SK-N-SH (cell line): ENCODE data around the gene ANKS1B. TPM values are rescaled to one million over a fixed set of nuclear protein-coding genes. Genes with fewer than 3 reads are reported as not detected.

Experiments
- CTCF ChIA-PET: fragments of 300-600, 350-600 bp; formaldehyde crosslinking; extraction: SDS; loops from one replicate; lab custom pipeline; 2021; lab: Yijun Ruan, JAX
- POLR2A ChIA-PET: fragments of 350-600 bp; sonication (Branson Sonifier 250); formaldehyde crosslinking; extraction: SDS; loops from one replicate; lab custom pipeline; 2020; ENCODE audit warnings: antibody characterized with exemption, inconsistent platforms; lab: Yijun Ruan, JAX
- DNase-seq: peaks from one replicate; pipeline ENCODE4 v3.0.0; 2012
- H2AFZ ChIP-seq: fragments of 200-600 bp; sonication (generic); 2 replicates; pipeline ENCODE4 v1.8.1; 2016; ENCODE audit warnings: antibody characterized with exemption, mild to moderate bottlenecking, low read depth
- H3F3A ChIP-seq: fragments of 200-600 bp; sonication (generic); replicated peaks from 2 replicates; pipeline ENCODE3; 2016; ENCODE audit warnings: antibody characterized with exemption, mild to moderate bottlenecking; ENCODE audit not compliant: insufficient read depth
- H3K27ac ChIP-seq, 2 experiments: fragments of 200-500 bp in 1 of 2; fragments of 200-600 bp in 1 of 2; sonication (Bioruptor generic) in 1 of 2; sonication (generic), shearing (Covaris generic) in 1 of 2; 2 replicates each; pipeline versions ENCODE4 v1.5.1 to v1.6.1; 2014 to 2016; ENCODE audit warnings: low read depth in 2 of 2, inconsistent platforms in 1 of 2, low read length in 1 of 2, mild to moderate bottlenecking in 1 of 2, mixed read lengths in 1 of 2
- H3K27me3 ChIP-seq: fragments of 200-600 bp; sonication (generic), shearing (Covaris generic); 2 replicates; pipeline ENCODE4 v1.6.1; 2016; ENCODE audit warnings: mixed run types; ENCODE audit not compliant: insufficient read depth
- H3K36me3 ChIP-seq, 2 experiments: fragments of 200-500 bp in 1 of 2; fragments of 200-600 bp in 1 of 2; sonication (Bioruptor generic) in 1 of 2; sonication (generic) in 1 of 2; replicated peaks in 1 of 2; 2 replicates each; pipeline versions ENCODE3 to v1.5.1; 2014 to 2016; ENCODE audit warnings: low read length in 1 of 2, mild to moderate bottlenecking in 1 of 2; ENCODE audit not compliant: insufficient read depth in 2 of 2, control insufficient read depth in 1 of 2
- H3K4me1 ChIP-seq, 2 experiments: fragments of 200-500 bp in 1 of 2; fragments of 200-600 bp in 1 of 2; sonication (Bioruptor generic) in 1 of 2; sonication (generic), shearing (Covaris generic) in 1 of 2; 2 replicates each; pipeline versions ENCODE4 v1.5.1 to v1.6.1; 2014 to 2016; ENCODE audit warnings: low read depth in 1 of 2, low read length in 1 of 2, mixed run types in 1 of 2; ENCODE audit not compliant: insufficient read depth in 2 of 2, control insufficient read depth in 1 of 2
- H3K4me2 ChIP-seq: fragments of 200-600 bp; sonication (generic), shearing (Covaris generic); 2 replicates; pipeline ENCODE4 v1.6.1; 2017; ENCODE audit warnings: mixed run types
- H3K4me3 ChIP-seq, 2 experiments: fragments of 200-500 bp in 1 of 2; fragments of 200-600 bp in 1 of 2; sonication (Bioruptor generic) in 1 of 2; sonication (generic), shearing (Covaris generic) in 1 of 2; 2 replicates each; pipeline versions ENCODE4 v1.5.1 to v1.8.1; 2014 to 2016; ENCODE audit warnings: low read depth in 2 of 2, inconsistent platforms in 1 of 2, low read length in 1 of 2, mild to moderate bottlenecking in 1 of 2, mixed read lengths in 1 of 2, moderate library complexity in 1 of 2
- H3K79me2 ChIP-seq: fragments of 200-600 bp; sonication (generic); 2 replicates; pipeline ENCODE4 v1.8.1; 2017; ENCODE audit warnings: mild to moderate bottlenecking; ENCODE audit not compliant: insufficient read depth
- H3K9ac ChIP-seq: fragments of 200-600 bp; sonication (generic); 2 replicates; pipeline ENCODE4 v1.6.1; 2017; ENCODE audit warnings: mixed run types
- H3K9me2 ChIP-seq: fragments of 200-600 bp; sonication (generic); 2 replicates; pipeline ENCODE4 v1.6.1; 2017; ENCODE audit warnings: mixed run types
- H3K9me3 ChIP-seq: fragments of 200-600 bp; sonication (generic); 2 replicates; pipeline ENCODE4 v1.6.1; 2017; ENCODE audit warnings: mixed run types, mild to moderate bottlenecking, moderate library complexity
- H4K20me1 ChIP-seq: fragments of 200-600 bp; sonication (generic); 2 replicates; pipeline ENCODE4 v1.6.1; 2017; ENCODE audit warnings: mild to moderate bottlenecking, mixed run types; ENCODE audit not compliant: insufficient read depth
- CHD2 ChIP-seq: fragments of 150-350 bp; IDR thresholded peaks from 2 replicates; pipeline ENCODE4 v1.6.1; 2018; ENCODE audit warnings: low read length; ENCODE audit not compliant: partially characterized antibody
- EP300 ChIP-seq, 2 experiments: IDR thresholded peaks; 2 replicates each; pipeline versions ENCODE4 v1.4.0 to v1.6.1; 2012; ENCODE audit warnings: borderline replicate concordance in 1 of 2, low read depth in 1 of 2, low read length in 1 of 2
- MEF2A ChIP-seq: IDR thresholded peaks from 2 replicates; pipeline ENCODE4 v1.4.0; 2012; ENCODE audit warnings: low read depth, borderline replicate concordance
- POLR2AphosphoS5 ChIP-seq: IDR thresholded peaks from 2 replicates; pipeline ENCODE4 v1.6.1; 2012; ENCODE audit warnings: low read depth, low read length
- RXRA ChIP-seq: IDR thresholded peaks from 2 replicates; pipeline ENCODE4 v1.4.0; 2012; ENCODE audit warnings: low read depth, mild to moderate bottlenecking, borderline replicate concordance
- SMC3 ChIP-seq: IDR thresholded peaks from 2 replicates; pipeline ENCODE4 v1.6.1; 2012; ENCODE audit warnings: low read depth, low read length, improper control_type of control experiment
- TCF12 ChIP-seq: IDR thresholded peaks from 2 replicates; pipeline ENCODE4 v1.4.0; 2012
- YY1 ChIP-seq: IDR thresholded peaks from 2 replicates; pipeline ENCODE4 v1.4.0; 2012; ENCODE audit warnings: low read depth, mild to moderate bottlenecking
- WGBS: methylation state at CpG from one replicate; pipeline ENCODE4 v1.1.6; 2017; ENCODE audit warnings: low lambda C conversion rate; 5-methylcytosine and 5-hydroxymethylcytosine counted together
- polyA plus RNA-seq, 3 experiments: library from polyadenylated mRNA; depleted of rRNA; stranded (reverse); fragments of >200 nt; gene quantifications; 2 replicates each; pipeline ENCODE4 v1.2.3, GENCODE V29; 2012
- TF ChIP-seq, protein P1 (sequence below): IDR thresholded peaks from 2 replicates; pipeline ENCODE4; 2012
- TF ChIP-seq, protein P2 (sequence below): fragments of 150-350 bp; IDR thresholded peaks from 2 replicates; pipeline ENCODE4 v1.6.1; 2016; ENCODE audit warnings: mild to moderate bottlenecking, low read depth, low read length

The ANKS1B gene
- polyA plus RNA-seq, 1 of the 3 experiments (the other 2 are of a cell fraction), result 1.8 TPM

DNA sequence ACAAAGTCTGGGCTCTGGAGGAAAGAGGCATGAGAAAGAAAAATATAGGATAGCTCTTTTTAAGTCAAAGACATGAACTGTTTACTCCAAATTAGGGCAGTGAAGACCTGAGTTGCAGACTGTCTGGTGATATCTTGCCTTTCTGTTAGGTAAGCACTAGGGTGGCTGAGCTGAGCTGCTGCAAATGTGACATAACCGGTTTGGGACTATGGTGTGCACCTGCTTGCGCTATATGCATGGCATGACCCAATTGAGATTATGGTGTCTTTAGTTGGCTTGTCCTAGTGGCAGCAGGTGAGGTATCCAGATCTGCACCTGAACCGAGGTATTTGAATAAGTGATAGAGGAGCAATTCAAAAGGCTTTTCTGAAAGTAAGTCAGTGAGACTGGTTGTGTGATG lies 994.1 kb downstream of the ANKS1B start:
- Histone ChIP-seq H3F3A (no peaks in the 10 kb centered on the region), H3K9me3 (no peaks in the 10 kb centered on the region), H3K79me2 (no peaks in the 10 kb centered on the region), H3K4me3 (no peak overlapping the region), H3K27ac (no peak overlapping the region), H4K20me1 (no peaks in the 10 kb centered on the region), H2AFZ (no peak overlapping the region)
- WGBS, result 45% methylated on average over 3 of the region's 3 CpGs
- POLR2A ChIA-PET, result no interaction called here
- no peak for TF ChIP-seq SMC3
- TF ChIP-seq, protein P1, sequence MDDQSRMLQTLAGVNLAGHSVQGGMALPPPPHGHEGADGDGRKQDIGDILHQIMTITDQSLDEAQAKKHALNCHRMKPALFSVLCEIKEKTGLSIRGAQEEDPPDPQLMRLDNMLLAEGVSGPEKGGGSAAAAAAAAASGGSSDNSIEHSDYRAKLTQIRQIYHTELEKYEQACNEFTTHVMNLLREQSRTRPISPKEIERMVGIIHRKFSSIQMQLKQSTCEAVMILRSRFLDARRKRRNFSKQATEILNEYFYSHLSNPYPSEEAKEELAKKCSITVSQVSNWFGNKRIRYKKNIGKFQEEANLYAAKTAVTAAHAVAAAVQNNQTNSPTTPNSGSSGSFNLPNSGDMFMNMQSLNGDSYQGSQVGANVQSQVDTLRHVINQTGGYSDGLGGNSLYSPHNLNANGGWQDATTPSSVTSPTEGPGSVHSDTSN, result no peak
- TF ChIP-seq, all 33 proteins: peak for 0
- no peak for DNase-seq
- Histone ChIP-seq H3K27me3 (no peaks in the 10 kb centered on the region), H3K9ac (no peak overlapping the region), H3K4me1 (no peaks in the 10 kb centered on the region), H3K4me2 (no peak overlapping the region), H3K9me2 (no peaks in the 10 kb centered on the region), H3K36me3 (no peaks in the 10 kb centered on the region)
- CTCF ChIA-PET, result interaction anchor here (0.6 to 2.9 kb wide), 4 partner anchors 8 to 292 kb away, joined by 3 to 19 read pairs (median 3); no protein-coding TSS in a partner anchor

DNA sequence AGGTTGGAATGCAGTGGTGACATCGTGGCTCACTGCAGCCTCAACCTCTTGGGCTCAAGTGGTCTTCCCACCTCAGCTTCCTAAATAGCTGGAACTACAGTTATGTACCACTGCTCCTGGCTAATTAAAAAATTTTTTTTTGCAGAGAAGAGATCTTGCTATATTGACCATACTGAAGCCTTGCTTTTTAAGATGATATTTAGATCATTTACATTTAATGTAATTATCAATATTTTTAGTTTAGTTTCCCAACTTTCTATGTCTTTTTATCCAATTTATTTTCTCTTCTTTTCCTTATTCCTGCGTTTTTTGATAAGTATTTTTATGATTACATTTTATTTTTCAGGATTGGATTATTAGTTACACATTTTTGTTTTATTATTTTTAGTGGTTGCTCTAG lies 999.6 kb downstream of the ANKS1B start:
- TF ChIP-seq, protein P2, sequence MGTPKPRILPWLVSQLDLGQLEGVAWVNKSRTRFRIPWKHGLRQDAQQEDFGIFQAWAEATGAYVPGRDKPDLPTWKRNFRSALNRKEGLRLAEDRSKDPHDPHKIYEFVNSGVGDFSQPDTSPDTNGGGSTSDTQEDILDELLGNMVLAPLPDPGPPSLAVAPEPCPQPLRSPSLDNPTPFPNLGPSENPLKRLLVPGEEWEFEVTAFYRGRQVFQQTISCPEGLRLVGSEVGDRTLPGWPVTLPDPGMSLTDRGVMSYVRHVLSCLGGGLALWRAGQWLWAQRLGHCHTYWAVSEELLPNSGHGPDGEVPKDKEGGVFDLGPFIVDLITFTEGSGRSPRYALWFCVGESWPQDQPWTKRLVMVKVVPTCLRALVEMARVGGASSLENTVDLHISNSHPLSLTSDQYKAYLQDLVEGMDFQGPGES, result no peak
- TF ChIP-seq POLR2AphosphoS5 (no peak), EP300 (IDR thresholded peaks at IDR 0.05; ENCODE audit: borderline replicate concordance in 1 of 2, low read depth in 1 of 2, low read length in 1 of 2) (no peak), MEF2A (no peak)
- no peak overlapping the region for H3K9ac ChIP-seq
- H3K27ac ChIP-seq, result no peak overlapping the region
- no peaks in the 10 kb centered on the region for H3K27me3 ChIP-seq
- no peaks in the 10 kb centered on the region for H3K9me2 ChIP-seq
- 2% methylated on average over 2 of the region's 2 CpGs for WGBS
- ChIA-PET CTCF (interaction anchor here (1.0 kb wide), 1 partner anchor 286 kb away, joined by 3 read pairs; no protein-coding TSS in a partner anchor), POLR2A (no interaction called here)
- no peaks in the 10 kb centered on the region for H3K79me2 ChIP-seq
- no peaks in the 10 kb centered on the region; the same call in 1 of the 2 replicates for H3K9me3 ChIP-seq
- H4K20me1 ChIP-seq, result no peaks in the 10 kb centered on the region
- no peak overlapping the region for H3K4me3 ChIP-seq
- H3K4me2 ChIP-seq, result no peak overlapping the region
- H2AFZ ChIP-seq, result no peak overlapping the region
- H3K36me3 ChIP-seq, result no peaks in the 10 kb centered on the region
- no peak for DNase-seq
- no peaks in the 10 kb centered on the region for H3F3A ChIP-seq
- no peaks in the 10 kb centered on the region for H3K4me1 ChIP-seq

DNA sequence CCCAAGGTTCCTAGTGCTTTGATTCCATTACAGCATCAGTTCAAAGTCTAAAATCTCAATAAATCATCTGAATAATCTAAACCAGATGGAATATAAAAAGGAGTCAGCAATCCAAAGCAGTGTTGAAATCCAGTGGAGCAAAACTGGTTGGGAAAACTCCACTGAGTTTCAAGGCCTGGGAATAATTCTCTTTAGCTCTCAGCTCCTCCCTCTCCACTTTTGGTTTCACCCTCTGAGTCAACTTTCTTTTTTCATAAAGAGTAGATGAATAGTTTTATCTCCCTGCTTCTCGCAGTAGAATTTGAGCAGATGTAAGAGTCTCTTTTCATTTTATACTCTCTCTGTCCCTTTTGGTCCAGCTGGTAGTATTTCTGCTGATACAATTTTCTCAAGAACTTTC lies 1001.1 kb downstream of the ANKS1B start:
- Histone ChIP-seq H3K36me3 (no peaks in the 10 kb centered on the region), H3F3A (no peaks in the 10 kb centered on the region), H2AFZ (no peak overlapping the region), H3K9ac (no peak overlapping the region), H3K4me3 (no peak overlapping the region), H4K20me1 (no peaks in the 10 kb centered on the region), H3K4me1 (no peaks in the 10 kb centered on the region), H3K27me3 (no peaks in the 10 kb centered on the region), H3K9me2 (no peaks in the 10 kb centered on the region), H3K27ac (no peak overlapping the region), H3K79me2 (no peaks in the 10 kb centered on the region), H3K9me3 (no peaks in the 10 kb centered on the region; the same call in 1 of the 2 replicates), H3K4me2 (no peak overlapping the region)
- no peak for DNase-seq
- ChIA-PET POLR2A (no interaction called here), CTCF (interaction anchor here (0.8 to 1.3 kb wide), 3 partner anchors 15 to 294 kb away, joined by 3 to 4 read pairs (median 3); no protein-coding TSS in a partner anchor)
- 38% methylated on average over 1 of the region's 1 CpG for WGBS
- TF ChIP-seq CHD2 (no peak), RXRA (no peak), EP300 (IDR thresholded peaks at IDR 0.05; ENCODE audit: borderline replicate concordance in 1 of 2, low read depth in 1 of 2, low read length in 1 of 2) (no peak), TCF12 (peak; percentile 17; the same call in 1 of the 2 replicates), YY1 (no peak)
